SK-N-SH (cell line): ENCODE data around the gene AK5.

Experiments
- CTCF ChIP-seq: fragments of 200-600 bp; sonication (generic); IDR thresholded peaks from 2 replicates; pipeline ENCODE4 v1.6.1; 2017; ENCODE audit warnings: antibody characterized with exemption, mild to moderate bottlenecking, moderate library complexity
- EZH2phosphoT487 ChIP-seq: fragments of 200-600 bp; sonication (generic); IDR thresholded peaks from 2 replicates; pipeline ENCODE4 v1.6.1; 2017; ENCODE audit warnings: low read depth, mixed run types, mild to moderate bottlenecking, antibody characterized with exemption, moderate library complexity, borderline replicate concordance
- GABPA ChIP-seq: IDR thresholded peaks from 2 replicates; pipeline ENCODE4 v1.4.0; 2012; ENCODE audit warnings: low read depth, mild to moderate bottlenecking
- MAX ChIP-seq: IDR thresholded peaks from 2 replicates; pipeline ENCODE4 v1.4.0; 2012; ENCODE audit warnings: low read depth
- MXI1 ChIP-seq: IDR thresholded peaks from 2 replicates; pipeline ENCODE4 v1.6.1; 2012; ENCODE audit warnings: mild to moderate bottlenecking, low read depth, low read length, improper control_type of control experiment
- NRF1 ChIP-seq: IDR thresholded peaks from 2 replicates; pipeline ENCODE4 v1.6.1; 2012; ENCODE audit warnings: low read depth, mild to moderate bottlenecking, low read length
- RAD21 ChIP-seq: IDR thresholded peaks from 2 replicates; pipeline ENCODE4 v1.6.1; 2012; ENCODE audit warnings: mild to moderate bottlenecking, low read length
- SMC3 ChIP-seq: IDR thresholded peaks from 2 replicates; pipeline ENCODE4 v1.6.1; 2012; ENCODE audit warnings: low read depth, low read length, improper control_type of control experiment
- YY1 ChIP-seq: IDR thresholded peaks from 2 replicates; pipeline ENCODE4 v1.4.0; 2012; ENCODE audit warnings: low read depth, mild to moderate bottlenecking

DNA sequence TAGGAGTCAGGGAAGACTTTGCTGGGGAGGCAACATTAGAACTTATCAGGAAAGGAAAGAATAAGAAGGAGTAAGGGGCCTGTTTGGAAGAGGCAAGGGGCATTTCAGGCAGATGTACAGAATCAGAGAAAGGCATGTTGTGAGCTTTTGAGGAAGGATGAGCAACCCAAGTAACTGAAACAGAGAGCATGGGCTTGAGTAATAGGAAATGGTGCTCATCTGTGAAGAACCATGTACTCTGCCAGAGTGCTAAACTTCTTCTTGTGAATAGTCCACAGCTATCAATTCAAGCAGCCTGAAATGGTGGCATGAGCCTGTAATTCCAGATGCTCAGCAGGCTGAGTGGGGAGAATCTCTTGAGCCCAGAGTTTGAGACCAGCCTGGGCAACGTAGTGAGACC is 43.4 kb upstream of the AK5 start:
- no peak for TF ChIP-seq CTCF
- TF ChIP-seq EZH2phosphoT487: no peak
- TF ChIP-seq GABPA: no peak
- TF ChIP-seq YY1: no peak
- TF ChIP-seq SMC3: no peak
- TF ChIP-seq RAD21: no peak
- no peak for TF ChIP-seq MXI1
- TF ChIP-seq MAX: no peak
- no peak for TF ChIP-seq NRF1
